Naive thymus-derived CD4-positive, alpha-beta T cell (primary cell): ENCODE results near the gene SLC16A9. TPM values are rescaled to one million over a fixed set of nuclear protein-coding genes. Genes with fewer than 3 reads are reported as not detected.

Experiments used
- ATAC-seq: fragments of 150-1000 bp; cut with Tn5 transposase; 2 replicates; pipeline ENCODE4 v1.10.0; 2021; ENCODE audit warnings: mild to moderate bottlenecking, moderate library complexity
- CTCF ChIA-PET: fragments of 350-600 bp; sonication (Branson Sonifier 250); formaldehyde crosslinking; loops from one replicate; lab custom pipeline; 2021; ENCODE audit warnings: antibody characterized with exemption; lab: Charles Lee
- POLR2A ChIA-PET: fragments of 350-600 bp; sonication (Branson Sonifier 250); formaldehyde crosslinking; loops from one replicate; lab custom pipeline; 2021; ENCODE audit warnings: antibody characterized with exemption, inconsistent platforms; lab: Charles Lee
- DNase-seq, 9 donors: peaks; one replicate each; pipeline versions ENCODE4 v3.0.0 to v3.0.0-alpha.2; 2020 to 2022; ENCODE audit warnings: mixed read lengths in 1 of 9
- H3K27ac ChIP-seq: one replicate; pipeline ENCODE4 v1.7.0; 2013; ENCODE audit warnings: mild to moderate bottlenecking, low read depth, low read length, moderate library complexity
- H3K27me3 ChIP-seq, 2 donors: one replicate each; pipeline ENCODE4 v1.7.0; 2013; ENCODE audit warnings: low read length in 2 of 2, mild to moderate bottlenecking in 2 of 2, moderate library complexity in 2 of 2; ENCODE audit not compliant: control insufficient read depth in 2 of 2, insufficient read depth in 2 of 2
- H3K36me3 ChIP-seq, 3 experiments: 1 replicate in 2 of 3; 2 replicates in 1 of 3; pipeline ENCODE4 v1.7.0; 2013; ENCODE audit warnings: low read length in 3 of 3, mild to moderate bottlenecking in 3 of 3, moderate library complexity in 1 of 3; ENCODE audit not compliant: insufficient read depth in 3 of 3, control insufficient read depth in 2 of 3
- H3K4me1 ChIP-seq, 2 donors: one replicate each; pipeline ENCODE4 v1.7.0; 2013; ENCODE audit warnings: low read length in 2 of 2, mild to moderate bottlenecking in 2 of 2, moderate library complexity in 1 of 2; ENCODE audit not compliant: control insufficient read depth in 2 of 2, insufficient read depth in 2 of 2
- H3K4me3 ChIP-seq: 2 replicates; pipeline ENCODE4 v1.7.0; 2013; ENCODE audit warnings: mild to moderate bottlenecking, low read length
- H3K9me3 ChIP-seq, 3 experiments: 1 replicate in 2 of 3; 2 replicates in 1 of 3; pipeline ENCODE4 v1.7.0; 2013; ENCODE audit warnings: low read length in 3 of 3; ENCODE audit not compliant: control insufficient read depth in 2 of 3
- H3K27ac Mint-ChIP-seq, 9 donors: one replicate each; pipeline ENCODE4 v1.8.0; 2020 to 2022; ENCODE audit warnings: mixed read lengths in 9 of 9, mild to moderate bottlenecking in 8 of 9, moderate library complexity in 5 of 9, inconsistent platforms in 2 of 9
- H3K27me3 Mint-ChIP-seq, 5 donors: one replicate each; pipeline ENCODE4 v1.8.0; 2021 to 2022; ENCODE audit warnings: mixed read lengths in 5 of 5, mild to moderate bottlenecking in 1 of 5
- H3K36me3 Mint-ChIP-seq, 5 donors: one replicate each; pipeline ENCODE4 v1.8.0; 2020 to 2022; ENCODE audit warnings: mixed read lengths in 5 of 5, mild to moderate bottlenecking in 3 of 5, inconsistent platforms in 1 of 5
- H3K4me1 Mint-ChIP-seq, 7 donors: one replicate each; pipeline ENCODE4 v1.8.0; 2020 to 2022; ENCODE audit warnings: mixed read lengths in 7 of 7, mild to moderate bottlenecking in 3 of 7, inconsistent platforms in 1 of 7
- H3K4me3 Mint-ChIP-seq, 10 donors: one replicate each; pipeline ENCODE4 v1.8.0; 2020 to 2022; ENCODE audit warnings: mild to moderate bottlenecking in 10 of 10, mixed read lengths in 10 of 10, moderate library complexity in 6 of 10, inconsistent platforms in 2 of 10
- H3K9me3 Mint-ChIP-seq, 11 donors: one replicate each; pipeline ENCODE4 v1.8.0; 2020 to 2022; ENCODE audit warnings: mixed read lengths in 11 of 11, mild to moderate bottlenecking in 4 of 11, inconsistent platforms in 1 of 11, moderate library complexity in 1 of 11
- intact Hi-C, 2 donors: fragments of 100-400 bp; cut with micrococcal nuclease; formaldehyde crosslinking; loops; one replicate each; pipeline ENCODE4 v1.15.1; 2023
- polyA plus RNA-seq, 2 donors: library from polyadenylated mRNA; unstranded; fragments of 300-500 nt; fragmentation: Illumina TruSeq; gene quantifications; one replicate each; pipeline ENCODE4 v1.2.3, GENCODE V29; 2021
- total RNA-seq, 6 experiments: library from RNA in 5 of 6; stranded (reverse) in 5 of 6; gene quantifications; 1 replicate in 5 of 6; 2 replicates in 1 of 6; pipeline ENCODE4 v1.2.3 and lab custom pipeline; 2021 to 2026

The SLC16A9 gene
- total and polyA plus RNA-seq, 7 experiments from 2014 or later: 1.5 TPM; not detected in 6

GRCh38 chr10:59635502-59636290 is 74.0 kb downstream of the SLC16A9 start:
- H3K4me1 Mint-ChIP-seq: no peaks in the 10 kb centered on the region
- no peak for ATAC-seq
- peaks cover 10 to 40% (median 17%) of the 10 kb centered on the region in 5 donors for H3K27me3 Mint-ChIP-seq
- peaks cover 0 to 5% (median 0%) of the 10 kb centered on the region in 5 donors for H3K36me3 Mint-ChIP-seq
- POLR2A ChIA-PET: no interaction called here
- no peaks in the 10 kb centered on the region for H3K27me3 ChIP-seq
- no peak overlapping the region for H3K4me3 ChIP-seq
- no peak overlapping the region for H3K4me3 Mint-ChIP-seq
- H3K27ac ChIP-seq: no peak overlapping the region
- DNase-seq: no peak
- no peak overlapping the region for H3K27ac Mint-ChIP-seq
- no peaks in the 10 kb centered on the region for H3K4me1 ChIP-seq
- no peaks in the 10 kb centered on the region for H3K9me3 ChIP-seq
- no peaks in the 10 kb centered on the region for H3K36me3 ChIP-seq
- peaks cover 0 to 4% (median 0%) of the 10 kb centered on the region in 11 donors for H3K9me3 Mint-ChIP-seq
- intact Hi-C loops: no loop called here
- CTCF ChIA-PET: no interaction called here

GRCh38 chr10:59634102-59634501 is 75.5 kb downstream of the SLC16A9 start:
- no peak overlapping the region for H3K4me3 Mint-ChIP-seq
- H3K4me1 Mint-ChIP-seq: no peaks in the 10 kb centered on the region
- no peak overlapping the region for H3K27ac ChIP-seq
- H3K9me3 Mint-ChIP-seq: peaks cover 0 to 4% (median 0%) of the 10 kb centered on the region in 11 donors
- H3K4me3 ChIP-seq: no peak overlapping the region
- intact Hi-C loops: no loop called here
- H3K4me1 ChIP-seq: no peaks in the 10 kb centered on the region
- ATAC-seq: no peak
- DNase-seq: no peak
- ChIA-PET CTCF (no interaction called here), POLR2A (no interaction called here)
- H3K27me3 ChIP-seq: no peaks in the 10 kb centered on the region
- peaks cover 0 to 5% (median 0%) of the 10 kb centered on the region in 5 donors for H3K36me3 Mint-ChIP-seq
- peaks cover 10 to 53% (median 17%) of the 10 kb centered on the region in 5 donors for H3K27me3 Mint-ChIP-seq
- H3K36me3 ChIP-seq: no peaks in the 10 kb centered on the region
- H3K27ac Mint-ChIP-seq: no peak overlapping the region
- H3K9me3 ChIP-seq: no peaks in the 10 kb centered on the region

GRCh38 chr10:59633063-59633462 is 76.6 kb downstream of the SLC16A9 start:
- peaks cover 0 to 5% (median 0%) of the 10 kb centered on the region in 5 donors for H3K36me3 Mint-ChIP-seq
- DNase-seq: no peak
- no peaks in the 10 kb centered on the region for H3K27me3 ChIP-seq
- H3K4me3 Mint-ChIP-seq: no peak overlapping the region
- H3K27ac ChIP-seq: no peak overlapping the region
- no peaks in the 10 kb centered on the region for H3K9me3 ChIP-seq
- peaks cover 0 to 4% (median 0%) of the 10 kb centered on the region in 11 donors for H3K9me3 Mint-ChIP-seq
- H3K27me3 Mint-ChIP-seq: peaks cover 10 to 55% (median 17%) of the 10 kb centered on the region in 5 donors
- H3K4me3 ChIP-seq: no peak overlapping the region
- no peaks in the 10 kb centered on the region for H3K36me3 ChIP-seq
- intact Hi-C loops: no loop called here
- H3K4me1 ChIP-seq: no peaks in the 10 kb centered on the region
- ATAC-seq: no peak
- no peak overlapping the region for H3K27ac Mint-ChIP-seq
- ChIA-PET CTCF (interaction anchor here (0.6 to 0.7 kb wide), 2 partner anchors 373 to 1136 kb away, joined by 3 to 4 read pairs; no protein-coding TSS in a partner anchor), POLR2A (no interaction called here)
- no peaks in the 10 kb centered on the region for H3K4me1 Mint-ChIP-seq

GRCh38 chr10:59631882-59632807 is 77.5 kb downstream of the SLC16A9 start:
- H3K9me3 Mint-ChIP-seq: peaks cover 0 to 1% (median 0%) of the 10 kb centered on the region in 11 donors
- Histone ChIP-seq H3K4me3 (no peak overlapping the region), H3K36me3 (no peaks in the 10 kb centered on the region), H3K4me1 (no peaks in the 10 kb centered on the region), H3K9me3 (no peaks in the 10 kb centered on the region), H3K27me3 (no peaks in the 10 kb centered on the region), H3K27ac (no peak overlapping the region)
- peaks cover 0 to 2% (median 0%) of the 10 kb centered on the region in 5 donors for H3K36me3 Mint-ChIP-seq
- DNase-seq: no peak
- no peak overlapping the region for H3K27ac Mint-ChIP-seq
- intact Hi-C loops: no loop called here
- POLR2A ChIA-PET: no interaction called here
- no peaks in the 10 kb centered on the region for H3K4me1 Mint-ChIP-seq
- no peak overlapping the region for H3K4me3 Mint-ChIP-seq
- H3K27me3 Mint-ChIP-seq: peaks cover 10 to 55% (median 17%) of the 10 kb centered on the region in 5 donors
- no peak for ATAC-seq
- CTCF ChIA-PET: interaction anchor here (0.6 to 0.7 kb wide), 3 partner anchors 149 to 1137 kb away, joined by 3 to 4 read pairs (median 3); no protein-coding TSS in a partner anchor

- Histone ChIP-seq H3K27ac (no peak overlapping the region), H3K4me3 (no peak overlapping the region), H3K4me1 (no peaks in the 10 kb centered on the region), H3K27me3 (no peaks in the 10 kb centered on the region), H3K36me3 (no peaks in the 10 kb centered on the region), H3K9me3 (no peaks in the 10 kb centered on the region)
- no peak for DNase-seq
- ChIA-PET CTCF (no interaction called here), POLR2A (no interaction called here)
- no peaks in the 10 kb centered on the region for H3K36me3 Mint-ChIP-seq
- peaks cover 9 to 52% (median 17%) of the 10 kb centered on the region in 5 donors for H3K27me3 Mint-ChIP-seq
- H3K27ac Mint-ChIP-seq: no peak overlapping the region
- ATAC-seq: no peak
- intact Hi-C loops: no loop called here
- H3K9me3 Mint-ChIP-seq: no peaks in the 10 kb centered on the region
- peaks cover 0 to 2% (median under 1%) of the 10 kb centered on the region in 7 donors for H3K4me1 Mint-ChIP-seq
- H3K4me3 Mint-ChIP-seq: no peak overlapping the region
Observed at GRCh38 chr10:59631237-59631636, 78.4 kb downstream of the SLC16A9 start.

GRCh38 chr10:59628965-59629364 is 80.7 kb downstream of the SLC16A9 start:
- Mint-ChIP-seq H3K4me3 (no peak overlapping the region), H3K36me3 (no peaks in the 10 kb centered on the region), H3K9me3 (no peaks in the 10 kb centered on the region), H3K27ac (no peak overlapping the region), H3K27me3 (peaks cover 4 to 34% (median 12%) of the 10 kb centered on the region in 5 donors), H3K4me1 (peaks cover 0 to 6% (median 3%) of the 10 kb centered on the region in 7 donors)
- Histone ChIP-seq H3K9me3 (no peaks in the 10 kb centered on the region), H3K4me1 (no peaks in the 10 kb centered on the region), H3K27me3 (no peaks in the 10 kb centered on the region), H3K4me3 (no peak overlapping the region), H3K36me3 (no peaks in the 10 kb centered on the region), H3K27ac (no peak overlapping the region)
- ChIA-PET CTCF (no interaction called here), POLR2A (no interaction called here)
- DNase-seq (no peak), ATAC-seq (no peak)
- intact Hi-C loops: loop anchor here in 1 of 2 donors (5.0 to 10.0 kb wide), 2 partner anchors 1018 to 1136 kb away; no protein-coding TSS in a partner anchor
